ENCODE data around the gene ATP5ME. TPM values are rescaled to one million over a fixed set of nuclear protein-coding genes. Genes with fewer than 3 reads are reported as not detected.

ATP5ME gene
- total and polyA plus RNA-seq, 2 of the 13 experiments (the other 11 are each of a cell fraction or from before 2014, with no cell fraction given): 305 to 753 TPM

GRCh38 chr4:647481-647880 is 26.6 kb downstream of the ATP5ME start:
- no peak overlapping the region for H3K9ac ChIP-seq (ENCODE audit: insufficient read depth, low read depth, low read length)

DNA sequence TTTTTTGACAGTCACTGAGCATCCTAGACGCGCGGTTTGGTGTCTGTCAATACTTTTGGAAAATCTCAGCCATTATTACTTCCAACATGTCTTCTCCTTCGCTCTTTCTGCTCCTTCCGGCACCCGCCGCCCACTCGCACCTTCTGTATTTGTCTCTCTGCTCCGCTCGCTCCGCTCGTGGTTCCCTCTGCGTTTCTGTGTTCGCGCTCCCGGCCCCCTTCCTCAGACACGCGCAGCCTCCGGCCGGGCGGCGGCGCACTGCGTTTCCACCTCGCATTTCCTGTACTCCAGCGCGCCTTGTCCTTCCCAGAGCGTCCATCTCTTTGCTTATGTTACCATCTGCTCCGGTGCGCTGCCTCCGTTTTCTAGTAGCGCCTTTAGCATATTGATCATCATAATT is 27.6 kb downstream of the ATP5ME start:
- Histone ChIP-seq H3K36me3 (replicated peaks in 1 of 2; ENCODE audit: control insufficient read depth in 1 of 2, insufficient read depth in 2 of 2, low read length in 2 of 2) (no peaks in the 10 kb centered on the region), H3K27ac (ENCODE audit: extremely low read length, insufficient read depth, low read length) (no peak overlapping the region), H3K9me3 (ENCODE audit: low read length) (peaks cover 9% of the 10 kb centered on the region; the same call in 1 of the 2 replicates), H4K20me1 (ENCODE audit: insufficient read depth, low read length) (no peaks in the 10 kb centered on the region), H3K9ac (ENCODE audit: insufficient read depth, low read depth, low read length) (no peak overlapping the region), H2AFZ (ENCODE audit: low read length) (no peak overlapping the region), H3K4me3 (replicated peaks in 1 of 3; ENCODE audit: insufficient read depth in 1 of 3, low read depth in 2 of 3, low read length in 3 of 3) (no peak overlapping the region), H3K79me2 (ENCODE audit: insufficient read depth, low read length) (no peaks in the 10 kb centered on the region), H3K4me1 (ENCODE audit: insufficient read depth, low read length) (peaks cover 30% of the 10 kb centered on the region), H3K27me3 (ENCODE audit: control insufficient read depth in 1 of 2, insufficient read depth in 2 of 2, low read length in 2 of 2) (peaks cover 8 to 35% of the 10 kb centered on the region in 2 experiments; a peak in 4 of 5 replicates), H3K4me2 (ENCODE audit: low read depth, low read length) (no peak overlapping the region)
- ChIA-PET CTCF (ENCODE audit: low intra/inter-chr PET ratio, low total read pairs) (no interaction called here), POLR2A (no interaction called here)
- no TSS peak for BruUV-seq (replicated peaks)
- 82% methylated on average over 32 of the region's 32 CpGs for WGBS (ENCODE audit: low lambda C conversion rate)
- in situ Hi-C loops (cut with HindIII; ENCODE audit: extremely low pct_ligation_motif_present, low pct_unique_long_range_greater_than_20kb): no loop called here
- FAIRE-seq (no peak), DNase-seq (ENCODE audit: low spot score) (no peak), ATAC-seq (no peak)
- intact Hi-C loops (cut with micrococcal nuclease; ENCODE audit: unreplicated experiment): no loop called here
- TF ChIP-seq HBP1 (CRISPR knock-in tag; IDR thresholded peaks at IDR 0.05; ENCODE audit: low read depth) (no peak), FOXK2 (IDR thresholded peaks at IDR 0.05) (no peak), TMF1 (CRISPR knock-in tag; IDR thresholded peaks at IDR 0.05; ENCODE audit: low read depth) (no peak), CHD2 (IDR thresholded peaks at IDR 0.05; ENCODE audit: low read depth, low read length) (no peak), KAT7 (CRISPR knock-in tag; IDR thresholded peaks at IDR 0.05; ENCODE audit: borderline replicate concordance) (no peak), ISL2 (CRISPR knock-in tag; IDR thresholded peaks at IDR 0.05) (no peak), ETV6 (CRISPR knock-in tag; conservative IDR thresholded peaks at IDR 0.05) (no peak), ZNF33A (CRISPR knock-in tag; IDR thresholded peaks at IDR 0.05; ENCODE audit: borderline replicate concordance) (no peak), ZNF577 (CRISPR knock-in tag; IDR thresholded peaks at IDR 0.05; ENCODE audit: borderline replicate concordance, low read depth) (no peak), ZSCAN31 (CRISPR knock-in tag; IDR thresholded peaks at IDR 0.05; ENCODE audit: low read depth) (no peak)
- TF ChIP-seq, protein P1, sequence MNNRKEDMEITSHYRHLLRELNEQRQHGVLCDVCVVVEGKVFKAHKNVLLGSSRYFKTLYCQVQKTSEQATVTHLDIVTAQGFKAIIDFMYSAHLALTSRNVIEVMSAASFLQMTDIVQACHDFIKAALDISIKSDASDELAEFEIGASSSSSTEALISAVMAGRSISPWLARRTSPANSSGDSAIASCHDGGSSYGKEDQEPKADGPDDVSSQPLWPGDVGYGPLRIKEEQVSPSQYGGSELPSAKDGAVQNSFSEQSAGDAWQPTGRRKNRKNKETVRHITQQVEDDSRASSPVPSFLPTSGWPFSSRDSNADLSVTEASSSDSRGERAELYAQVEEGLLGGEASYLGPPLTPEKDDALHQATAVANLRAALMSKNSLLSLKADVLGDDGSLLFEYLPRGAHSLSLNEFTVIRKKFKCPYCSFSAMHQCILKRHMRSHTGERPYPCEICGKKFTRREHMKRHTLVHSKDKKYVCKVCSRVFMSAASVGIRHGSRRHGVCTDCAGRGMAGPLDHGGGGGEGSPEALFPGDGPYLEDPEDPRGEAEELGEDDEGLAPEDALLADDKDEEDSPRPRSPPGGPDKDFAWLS (CRISPR knock-in tag; IDR thresholded peaks at IDR 0.05; ENCODE audit: borderline replicate concordance): no peak

More at GRCh38 chr4:647481-647880, 26.6 kb downstream of the ATP5ME start:
- intact Hi-C loops (cut with micrococcal nuclease; ENCODE audit: unreplicated experiment): no loop called here
- H3K27me3 ChIP-seq (ENCODE audit: control insufficient read depth in 1 of 2, insufficient read depth in 2 of 2, low read length in 2 of 2): peaks cover 12 to 45% of the 10 kb centered on the region in 2 experiments
- no peaks in the 10 kb centered on the region for H4K20me1 ChIP-seq (ENCODE audit: insufficient read depth, low read length)
- no peak for DNase-seq (ENCODE audit: low spot score)
- no peak overlapping the region for H3K4me3 ChIP-seq (replicated peaks in 1 of 3; ENCODE audit: insufficient read depth in 1 of 3, low read depth in 2 of 3, low read length in 3 of 3)
- H3K9me3 ChIP-seq (ENCODE audit: low read length): no peaks in the 10 kb centered on the region
- BruUV-seq (replicated peaks): no TSS peak
- no peak overlapping the region for H2AFZ ChIP-seq (ENCODE audit: low read length)
- H3K4me2 ChIP-seq (ENCODE audit: low read depth, low read length): no peak overlapping the region
- POLR2A ChIA-PET: no interaction called here
- no peak for ATAC-seq
- in situ Hi-C loops (cut with HindIII; ENCODE audit: extremely low pct_ligation_motif_present, low pct_unique_long_range_greater_than_20kb): no loop called here
- no peaks in the 10 kb centered on the region for H3K36me3 ChIP-seq (replicated peaks in 1 of 2; ENCODE audit: control insufficient read depth in 1 of 2, insufficient read depth in 2 of 2, low read length in 2 of 2)
- no peaks in the 10 kb centered on the region for H3K79me2 ChIP-seq (ENCODE audit: insufficient read depth, low read length)
- 52% methylated on average over 12 of the region's 13 CpGs for WGBS (ENCODE audit: low lambda C conversion rate)
- CTCF ChIA-PET (ENCODE audit: low intra/inter-chr PET ratio, low total read pairs): no interaction called here
- H3K4me1 ChIP-seq (ENCODE audit: insufficient read depth, low read length): peaks cover 35% of the 10 kb centered on the region
- H3K27ac ChIP-seq (ENCODE audit: extremely low read length, insufficient read depth, low read length): no peak overlapping the region
- no peak for TF ChIP-seq ZNF605 (CRISPR knock-in tag; IDR thresholded peaks at IDR 0.05)
- FAIRE-seq: no peak

Measured in HepG2 (cell line).